K562 (cell line): ENCODE results near the gene PTGER4.

ENCODE experiments used
- CTCF ChIP-seq, 3 experiments: IDR thresholded peaks in 2 of 3; conservative IDR thresholded peaks in 1 of 3; 2 replicates each; pipeline ENCODE4 v1.5.1; 2011 to 2012; ENCODE audit warnings: low read length in 3 of 3, mild to moderate bottlenecking in 3 of 3, control low read depth in 2 of 3, improper control_type of control experiment in 1 of 3, inconsistent platforms in 1 of 3, low read depth in 1 of 3, mixed read lengths in 1 of 3, moderate library complexity in 1 of 3; ENCODE audit not compliant: insufficient read depth in 2 of 3
- HNRNPUL1 ChIP-seq: fragments of 200-400 bp; formaldehyde crosslinking; IDR thresholded peaks from 2 replicates; pipeline ENCODE4 v1.6.1; 2017; ENCODE audit warnings: low read length
- RBFOX2 ChIP-seq: fragments of 200-400 bp; formaldehyde crosslinking; IDR thresholded peaks from 2 replicates; pipeline ENCODE4 v1.6.1; 2017; ENCODE audit warnings: low read depth, mild to moderate bottlenecking, low read length, moderate library complexity
- ZSCAN29 ChIP-seq: fragments of 450-650 bp; IDR thresholded peaks from 2 replicates; pipeline ENCODE4 v1.6.1; 2017

GRCh38 chr5:40680741-40681362 is 1.1 kb downstream of the PTGER4 start:
- no peak for TF ChIP-seq ZSCAN29
- TF ChIP-seq CTCF (IDR thresholded peaks at IDR 0.05 in 2 of 3, conservative IDR thresholded peaks at IDR 0.05 in 1 of 3; ENCODE audit: insufficient read depth in 2 of 3, low read depth in 1 of 3, low read length in 3 of 3): no peak
- no peak for TF ChIP-seq RBFOX2
- no peak for TF ChIP-seq HNRNPUL1
